ENCODE results near the gene ACTR6. TPM values are rescaled to one million over a fixed set of nuclear protein-coding genes. Genes with fewer than 3 reads are reported as not detected.
"Not testable (repeated sequence)": the region's sequence is repeated elsewhere in the genome, so short reads cannot be mapped to it uniquely, and the experiment has no call there.

Gene ACTR6
- total and polyA plus RNA-seq, 4 experiments from 2014 or later, result 37.5 to 64.2 (median 48.3) TPM

GRCh38 chr12:100179252-100179651 lies 21.4 kb upstream of the ACTR6 start:
- H3K27me3 Mint-ChIP-seq, result no peaks in the 10 kb centered on the region
- H3K4me3 Mint-ChIP-seq, result no peak overlapping the region
- ChIA-PET POLR2A (ENCODE audit: partially characterized antibody) (no interaction called here), CTCF (ENCODE audit: partially characterized antibody) (no interaction called here)
- Histone ChIP-seq H3K27ac (ENCODE audit: low read depth, low read length) (no peak overlapping the region), H3K4me1 (ENCODE audit: insufficient read depth, low read length) (no peaks in the 10 kb centered on the region), H3K36me3 (ENCODE audit: insufficient read depth, low read length) (no peaks in the 10 kb centered on the region), H3K4me3 (ENCODE audit: low read length in 2 of 2) (no peak overlapping the region), H3K9me3 (ENCODE audit: control insufficient read depth in 1 of 2, low read length in 2 of 2) (no peaks in the 10 kb centered on the region), H3K27me3 (ENCODE audit: insufficient read depth, low read length) (no peaks in the 10 kb centered on the region)
- no peak for DNase-seq
- peaks cover 0 to 4% (median under 1%) of the 10 kb centered on the region in 4 donors for H3K4me1 Mint-ChIP-seq
- no peaks in the 10 kb centered on the region for H3K9me3 Mint-ChIP-seq
- intact Hi-C loops (cut with micrococcal nuclease), result no loop called here
- H3K36me3 Mint-ChIP-seq, result peaks cover 21 to 27% of the 10 kb centered on the region in 2 donors
- H3K27ac Mint-ChIP-seq, result peak overlapping the region in 1 of 7 donors; percentile 16

- H3K9me3 Mint-ChIP-seq, result no peaks in the 10 kb centered on the region
- POLR2A ChIA-PET (ENCODE audit: partially characterized antibody), result no interaction called here
Observed at GRCh38 chr12:100184549-100185145, 16.0 kb upstream of the ACTR6 start.

GRCh38 chr12:100185361-100185894 lies 15.2 kb upstream of the ACTR6 start:
- H3K9me3 Mint-ChIP-seq, result no peaks in the 10 kb centered on the region
- peaks cover 0 to 6% (median 4%) of the 10 kb centered on the region in 4 donors for H3K4me1 Mint-ChIP-seq
- H3K4me3 ChIP-seq (ENCODE audit: low read length in 2 of 2), result no peak overlapping the region
- no peaks in the 10 kb centered on the region for H3K36me3 ChIP-seq (ENCODE audit: insufficient read depth, low read length)
- H3K9me3 ChIP-seq (ENCODE audit: control insufficient read depth in 1 of 2, low read length in 2 of 2), result no peaks in the 10 kb centered on the region
- intact Hi-C loops (cut with micrococcal nuclease), result no loop called here
- no peak overlapping the region for H3K27ac ChIP-seq (ENCODE audit: low read depth, low read length)
- no peaks in the 10 kb centered on the region for H3K27me3 Mint-ChIP-seq
- no peak for DNase-seq
- no peaks in the 10 kb centered on the region for H3K4me1 ChIP-seq (ENCODE audit: insufficient read depth, low read length)
- H3K4me3 Mint-ChIP-seq, result no peak overlapping the region
- CTCF ChIA-PET (ENCODE audit: partially characterized antibody), result interaction anchor here (1.3 kb wide), 1 partner anchor 31 kb away, joined by 3 read pairs; no protein-coding TSS in a partner anchor
- peaks cover 14 to 19% of the 10 kb centered on the region in 2 donors for H3K36me3 Mint-ChIP-seq
- no peaks in the 10 kb centered on the region for H3K27me3 ChIP-seq (ENCODE audit: insufficient read depth, low read length)
- H3K27ac Mint-ChIP-seq, result peak overlapping the region in 1 of 7 donors; percentile 42
- POLR2A ChIA-PET (ENCODE audit: partially characterized antibody), result no interaction called here

More at GRCh38 chr12:100184549-100185145, 16.0 kb upstream of the ACTR6 start:
- intact Hi-C loops (cut with micrococcal nuclease), result no loop called here
- H3K27me3 ChIP-seq (ENCODE audit: insufficient read depth, low read length), result no peaks in the 10 kb centered on the region
- CTCF ChIA-PET (ENCODE audit: partially characterized antibody), result interaction anchor here (1.3 kb wide), 1 partner anchor 30 kb away, joined by 3 read pairs; no protein-coding TSS in a partner anchor
- H3K4me3 ChIP-seq (ENCODE audit: low read length in 2 of 2), result no peak overlapping the region
- Mint-ChIP-seq H3K36me3 (peaks cover 12 to 21% of the 10 kb centered on the region in 2 donors), H3K4me1 (peaks cover 0 to 6% (median 4%) of the 10 kb centered on the region in 4 donors), H3K27me3 (no peaks in the 10 kb centered on the region), H3K27ac (no peak overlapping the region), H3K4me3 (no peak overlapping the region)
- no peak for DNase-seq
- no peaks in the 10 kb centered on the region for H3K4me1 ChIP-seq (ENCODE audit: insufficient read depth, low read length)
- H3K27ac ChIP-seq (ENCODE audit: low read depth, low read length), result no peak overlapping the region
- no peaks in the 10 kb centered on the region for H3K36me3 ChIP-seq (ENCODE audit: insufficient read depth, low read length)
- H3K9me3 ChIP-seq (ENCODE audit: control insufficient read depth in 1 of 2, low read length in 2 of 2), result no peaks in the 10 kb centered on the region

- peaks cover 11 to 17% of the 10 kb centered on the region in 2 donors for H3K36me3 Mint-ChIP-seq
- no peak overlapping the region for H3K4me3 Mint-ChIP-seq
- Histone ChIP-seq H3K9me3 (ENCODE audit: control insufficient read depth in 1 of 2, low read length in 2 of 2) (no peaks in the 10 kb centered on the region), H3K36me3 (ENCODE audit: insufficient read depth, low read length) (no peaks in the 10 kb centered on the region), H3K4me3 (ENCODE audit: low read length in 2 of 2) (no peak overlapping the region), H3K27me3 (ENCODE audit: insufficient read depth, low read length) (no peaks in the 10 kb centered on the region), H3K27ac (ENCODE audit: low read depth, low read length) (no peak overlapping the region), H3K4me1 (ENCODE audit: insufficient read depth, low read length) (no peaks in the 10 kb centered on the region)
- POLR2A ChIA-PET (ENCODE audit: partially characterized antibody), result no interaction called here
- intact Hi-C loops (cut with micrococcal nuclease), result no loop called here
- no peak overlapping the region for H3K27ac Mint-ChIP-seq
- no peaks in the 10 kb centered on the region for H3K27me3 Mint-ChIP-seq
- H3K9me3 Mint-ChIP-seq, result no peaks in the 10 kb centered on the region
- CTCF ChIA-PET (ENCODE audit: partially characterized antibody), result no interaction called here
- no peak for DNase-seq
- peaks cover 0 to 6% (median 4%) of the 10 kb centered on the region in 4 donors for H3K4me1 Mint-ChIP-seq
Observed at GRCh38 chr12:100186071-100186470, 14.5 kb upstream of the ACTR6 start.

- ChIA-PET POLR2A (ENCODE audit: partially characterized antibody) (no interaction called here), CTCF (ENCODE audit: partially characterized antibody) (no interaction called here)
- Histone ChIP-seq H3K4me1 (ENCODE audit: insufficient read depth, low read length) (no peaks in the 10 kb centered on the region), H3K9me3 (ENCODE audit: control insufficient read depth in 1 of 2, low read length in 2 of 2) (no peaks in the 10 kb centered on the region), H3K27me3 (ENCODE audit: insufficient read depth, low read length) (no peaks in the 10 kb centered on the region), H3K27ac (ENCODE audit: low read depth, low read length) (no peak overlapping the region), H3K36me3 (ENCODE audit: insufficient read depth, low read length) (no peaks in the 10 kb centered on the region), H3K4me3 (ENCODE audit: low read length in 2 of 2) (no peak overlapping the region)
- intact Hi-C loops (cut with micrococcal nuclease), result no loop called here
- Mint-ChIP-seq H3K9me3 (no peaks in the 10 kb centered on the region), H3K4me1 (peaks cover 0 to 6% (median 4%) of the 10 kb centered on the region in 4 donors), H3K27ac (peak overlapping the region in 2 of 7 donors; percentile 30 to 42), H3K27me3 (no peaks in the 10 kb centered on the region), H3K4me3 (no peak overlapping the region), H3K36me3 (peaks cover 11 to 17% of the 10 kb centered on the region in 2 donors)
- no peak for DNase-seq
Observed at GRCh38 chr12:100187068-100187467, 13.5 kb upstream of the ACTR6 start.

GRCh38 chr12:100187857-100188519 lies 12.6 kb upstream of the ACTR6 start:
- DNase-seq, result no peak
- Histone ChIP-seq H3K9me3 (ENCODE audit: control insufficient read depth in 1 of 2, low read length in 2 of 2) (no peaks in the 10 kb centered on the region), H3K4me3 (ENCODE audit: low read length in 2 of 2) (no peak overlapping the region), H3K4me1 (ENCODE audit: insufficient read depth, low read length) (no peaks in the 10 kb centered on the region), H3K27me3 (ENCODE audit: insufficient read depth, low read length) (no peaks in the 10 kb centered on the region), H3K27ac (ENCODE audit: low read depth, low read length) (no peak overlapping the region), H3K36me3 (ENCODE audit: insufficient read depth, low read length) (no peaks in the 10 kb centered on the region)
- H3K27ac Mint-ChIP-seq, result peak overlapping the region in 3 of 7 donors; percentile 5 to 44 (median 30)
- H3K4me1 Mint-ChIP-seq, result peaks cover 0 to 5% (median 2%) of the 10 kb centered on the region in 4 donors
- CTCF ChIA-PET (ENCODE audit: partially characterized antibody), result no interaction called here
- H3K4me3 Mint-ChIP-seq, result no peak overlapping the region
- H3K27me3 Mint-ChIP-seq, result no peaks in the 10 kb centered on the region
- POLR2A ChIA-PET (ENCODE audit: partially characterized antibody), result no interaction called here
- intact Hi-C loops (cut with micrococcal nuclease), result no loop called here
- peaks cover 11 to 17% of the 10 kb centered on the region in 2 donors for H3K36me3 Mint-ChIP-seq
- H3K9me3 Mint-ChIP-seq, result no peaks in the 10 kb centered on the region

GRCh38 chr12:100188888-100189635 lies 11.6 kb upstream of the ACTR6 start:
- POLR2A ChIA-PET (ENCODE audit: partially characterized antibody); H3K27ac Mint-ChIP-seq; H3K4me1 ChIP-seq (ENCODE audit: insufficient read depth, low read length); H3K4me1 Mint-ChIP-seq; H3K9me3 ChIP-seq (ENCODE audit: control insufficient read depth in 1 of 2, low read length in 2 of 2); H3K4me3 Mint-ChIP-seq; H3K27me3 ChIP-seq (ENCODE audit: insufficient read depth, low read length); DNase-seq; H3K9me3 Mint-ChIP-seq; H3K27ac ChIP-seq (ENCODE audit: low read depth, low read length); H3K27me3 Mint-ChIP-seq; H3K36me3 ChIP-seq (ENCODE audit: insufficient read depth, low read length); intact Hi-C loops (cut with micrococcal nuclease); H3K4me3 ChIP-seq (ENCODE audit: low read length in 2 of 2): not testable (repeated sequence)
- CTCF ChIA-PET (ENCODE audit: partially characterized antibody), result interaction anchor here (1.1 kb wide), 1 partner anchor 34 kb away, joined by 3 read pairs; no protein-coding TSS in a partner anchor
- peaks cover 12 to 23% of the 10 kb centered on the region in 2 donors for H3K36me3 Mint-ChIP-seq

Data from CD4-positive, alpha-beta memory T cell (primary cell).